HUES64 (cell line): ENCODE measurements around the gene NT5DC2.

Source experiments
- H3K27ac ChIP-seq: 2 replicates; pipeline ENCODE4 v1.7.0; 2013; ENCODE audit warnings: low read depth, low read length, inconsistent platforms
- H3K27me3 ChIP-seq: 2 replicates; pipeline ENCODE4 v1.6.1; 2013; ENCODE audit warnings: mild to moderate bottlenecking, low read length; ENCODE audit not compliant: insufficient read depth
- H3K36me3 ChIP-seq: 2 replicates; pipeline ENCODE4 v1.6.1; 2013; ENCODE audit warnings: mild to moderate bottlenecking, low read length; ENCODE audit not compliant: insufficient read depth
- H3K4me1 ChIP-seq: 2 replicates; pipeline ENCODE4 v1.6.1; 2013; ENCODE audit warnings: mild to moderate bottlenecking, low read length, moderate library complexity; ENCODE audit not compliant: insufficient read depth
- H3K4me3 ChIP-seq: 2 replicates; pipeline ENCODE4 v1.5.1; 2013; ENCODE audit warnings: mild to moderate bottlenecking, low read length, moderate library complexity
- H3K9ac ChIP-seq: 2 replicates; pipeline ENCODE4 v1.6.1; 2013; ENCODE audit warnings: mild to moderate bottlenecking, low read depth, low read length
- H3K9me3 ChIP-seq: 2 replicates; pipeline ENCODE4 v1.6.1; 2013; ENCODE audit warnings: low read depth, low read length; ENCODE audit not compliant: insufficient read depth
- WGBS: fragments of 150-250, 120-280 bp; methylation state at CpG from one replicate; pipeline ENCODE4 v1.1.7; 2013; ENCODE audit warnings: missing lambda C conversion rate; 5-methylcytosine and 5-hydroxymethylcytosine counted together

Gene NT5DC2

GRCh38 chr3:52480768-52481715 lies 52.6 kb downstream of the NT5DC2 start:
- H3K9ac ChIP-seq, result no peak overlapping the region
- WGBS, result 96% methylated on average over 27 of the region's 27 CpGs

GRCh38 chr3:52479877-52480575 lies 53.6 kb downstream of the NT5DC2 start:
- WGBS, result 96% methylated on average over 16 of the region's 16 CpGs
- Histone ChIP-seq H3K27me3 (no peaks in the 10 kb centered on the region), H3K9ac (no peak overlapping the region), H3K4me1 (no peaks in the 10 kb centered on the region), H3K9me3 (no peaks in the 10 kb centered on the region), H3K4me3 (no peak overlapping the region), H3K27ac (no peak overlapping the region), H3K36me3 (peaks cover 89% of the 10 kb centered on the region)

More at GRCh38 chr3:52480768-52481715, 52.6 kb downstream of the NT5DC2 start:
- Histone ChIP-seq H3K4me3 (no peak overlapping the region), H3K27me3 (no peaks in the 10 kb centered on the region), H3K9me3 (no peaks in the 10 kb centered on the region), H3K27ac (no peak overlapping the region), H3K36me3 (peaks cover 89% of the 10 kb centered on the region), H3K4me1 (no peaks in the 10 kb centered on the region)

- Histone ChIP-seq H3K9ac (no peak overlapping the region), H3K36me3 (peaks cover 95% of the 10 kb centered on the region), H3K27ac (no peak overlapping the region), H3K27me3 (no peaks in the 10 kb centered on the region), H3K9me3 (no peaks in the 10 kb centered on the region), H3K4me1 (no peaks in the 10 kb centered on the region), H3K4me3 (no peak overlapping the region)
- WGBS, result 91% methylated on average over 7 of the region's 7 CpGs
Observed at GRCh38 chr3:52479037-52479876, 54.4 kb downstream of the NT5DC2 start.

GRCh38 chr3:52477796-52478095 lies 55.9 kb downstream of the NT5DC2 start:
- H3K27ac ChIP-seq, result no peak overlapping the region
- H3K4me3 ChIP-seq, result no peak overlapping the region
- peaks cover 95% of the 10 kb centered on the region for H3K36me3 ChIP-seq
- H3K27me3 ChIP-seq, result no peaks in the 10 kb centered on the region
- H3K9ac ChIP-seq, result no peak overlapping the region
- 97% methylated on average over 6 of the region's 6 CpGs for WGBS
- no peaks in the 10 kb centered on the region for H3K9me3 ChIP-seq
- no peaks in the 10 kb centered on the region for H3K4me1 ChIP-seq

GRCh38 chr3:52477076-52477795 lies 56.4 kb downstream of the NT5DC2 start:
- H3K27ac ChIP-seq, result no peak overlapping the region
- no peak overlapping the region for H3K9ac ChIP-seq
- H3K9me3 ChIP-seq, result no peaks in the 10 kb centered on the region
- 96% methylated on average over 16 of the region's 16 CpGs for WGBS
- no peaks in the 10 kb centered on the region for H3K27me3 ChIP-seq
- peaks cover 95% of the 10 kb centered on the region for H3K36me3 ChIP-seq
- H3K4me3 ChIP-seq, result no peak overlapping the region
- H3K4me1 ChIP-seq, result no peaks in the 10 kb centered on the region
